Bronchial epithelial cell (primary cell): ENCODE measurements around the gene MYO19. TPM values are rescaled to one million over a fixed set of nuclear protein-coding genes. Genes with fewer than 3 reads are reported as not detected.

Experiments used
- DNase-seq: peaks from one replicate; pipeline ENCODE4 v3.0.0-alpha.2; 2010; ENCODE audit warnings: low read depth
- FAIRE-seq: peaks from 2 replicates; lab custom pipeline; 2011; peaks lifted over from hg19 to GRCh38; lab: Jason Lieb, UNC
- H3K27me3 ChIP-seq: 2 replicates; pipeline ENCODE4 v1.5.1; 2011; ENCODE audit warnings: low read length; ENCODE audit not compliant: control insufficient read depth, insufficient read depth
- H3K36me3 ChIP-seq: 2 replicates; pipeline ENCODE4 v1.5.1; 2011; ENCODE audit warnings: low read length; ENCODE audit not compliant: control insufficient read depth, insufficient read depth
- H3K4me3 ChIP-seq: 2 replicates; pipeline ENCODE4 v1.5.1; 2011; ENCODE audit warnings: mild to moderate bottlenecking, low read depth, low read length, control low read depth
- CTCF ChIP-seq: IDR thresholded peaks from 2 replicates; pipeline ENCODE4 v1.5.1; 2011; ENCODE audit warnings: mild to moderate bottlenecking, moderate library complexity, low read length, control low read depth, inconsistent platforms; ENCODE audit not compliant: insufficient read depth, severe bottlenecking
- total RNA-seq: library from RNA; depleted of rRNA; stranded (reverse); fragments of >200 nt; gene quantifications from 2 replicates; pipeline ENCODE4 v1.2.1, GENCODE V29; 2014

The MYO19 gene
- total RNA-seq, 1 donor from 2014 or later: 73.5 TPM

- no peak for FAIRE-seq
- H3K4me3 ChIP-seq: no peak overlapping the region
- no peak for TF ChIP-seq CTCF
- peaks cover 4% of the 10 kb centered on the region for H3K27me3 ChIP-seq
- DNase-seq: no peak
- H3K36me3 ChIP-seq: no peaks in the 10 kb centered on the region
Measured at GRCh38 chr17:36481829-36482228, 52.8 kb downstream of the MYO19 start.

- Histone ChIP-seq H3K27me3 (peaks cover 3% of the 10 kb centered on the region), H3K4me3 (no peak overlapping the region), H3K36me3 (no peaks in the 10 kb centered on the region)
- no peak for TF ChIP-seq CTCF
- no peak for DNase-seq
- no peak for FAIRE-seq
Measured at GRCh38 chr17:36475346-36475970, 59.2 kb downstream of the MYO19 start.

- TF ChIP-seq CTCF: no peak
- H3K4me3 ChIP-seq: no peak overlapping the region
- DNase-seq (no peak), FAIRE-seq (no peak)
- H3K27me3 ChIP-seq: peaks cover 3% of the 10 kb centered on the region
- H3K36me3 ChIP-seq: no peaks in the 10 kb centered on the region
Measured at GRCh38 chr17:36474571-36474970, 60.1 kb downstream of the MYO19 start.

GRCh38 chr17:36470499-36470898, 64.2 kb downstream of the MYO19 start:
- Histone ChIP-seq H3K36me3 (no peaks in the 10 kb centered on the region), H3K27me3 (peaks cover 3% of the 10 kb centered on the region), H3K4me3 (no peak overlapping the region)
- DNase-seq: no peak
- no peak for TF ChIP-seq CTCF
- FAIRE-seq: no peak

GRCh38 chr17:36469733-36470132, 64.9 kb downstream of the MYO19 start:
- Histone ChIP-seq H3K27me3 (peaks cover 8% of the 10 kb centered on the region), H3K36me3 (no peaks in the 10 kb centered on the region), H3K4me3 (no peak overlapping the region)
- no peak for FAIRE-seq
- no peak for DNase-seq
- TF ChIP-seq CTCF: no peak

- DNase-seq (no peak), FAIRE-seq (no peak)
- Histone ChIP-seq H3K27me3 (peaks cover 8% of the 10 kb centered on the region), H3K4me3 (no peak overlapping the region), H3K36me3 (no peaks in the 10 kb centered on the region)
- no peak for TF ChIP-seq CTCF
Measured at GRCh38 chr17:36468903-36469635, 65.6 kb downstream of the MYO19 start.
